MV-4-11 (cell line): ENCODE results near the gene ARHGEF4.

Experiments used
- DNase-seq: peaks from one replicate; lab custom pipeline; 2025; lab: John Stamatoyannopoulos, UW

Gene ARHGEF4

GRCh38 chr2:131011486-131011885 is 174.8 kb downstream of the ARHGEF4 start:
- DNase-seq, result no peak

- no peak for DNase-seq
These were observed 177.4 kb downstream of the ARHGEF4 start for GRCh38 chr2:131014141-131014540.

GRCh38 chr2:131015764-131016163 is 179.1 kb downstream of the ARHGEF4 start:
- DNase-seq, result no peak

GRCh38 chr2:131016826-131017741 is 180.4 kb downstream of the ARHGEF4 start:
- no peak for DNase-seq

- DNase-seq, result no peak
These were observed 186.0 kb downstream of the ARHGEF4 start for GRCh38 chr2:131022731-131023130.

- no peak for DNase-seq
These were observed 187.0 kb downstream of the ARHGEF4 start for GRCh38 chr2:131023758-131024157.

- no peak for DNase-seq
These were observed 190.2 kb downstream of the ARHGEF4 start for GRCh38 chr2:131026919-131027318.

- no peak for DNase-seq
These were observed 191.1 kb downstream of the ARHGEF4 start for GRCh38 chr2:131027566-131028528.

GRCh38 chr2:131029812-131030211 is 193.1 kb downstream of the ARHGEF4 start:
- DNase-seq, result no peak

GRCh38 chr2:131030478-131030971 is 193.8 kb downstream of the ARHGEF4 start:
- DNase-seq, result no peak

- no peak for DNase-seq
These were observed 194.7 kb downstream of the ARHGEF4 start for GRCh38 chr2:131031431-131031841.

- no peak for DNase-seq
These were observed 195.2 kb downstream of the ARHGEF4 start for GRCh38 chr2:131031875-131032274.

GRCh38 chr2:131032393-131032836 is 195.7 kb downstream of the ARHGEF4 start:
- DNase-seq, result no peak

- DNase-seq, result no peak
These were observed 197.0 kb downstream of the ARHGEF4 start for GRCh38 chr2:131033786-131034121.

GRCh38 chr2:131034122-131035051 is 197.7 kb downstream of the ARHGEF4 start:
- no peak for DNase-seq

GRCh38 chr2:131035112-131035825 is 198.6 kb downstream of the ARHGEF4 start:
- no peak for DNase-seq

GRCh38 chr2:131035826-131036231 is 199.1 kb downstream of the ARHGEF4 start:
- DNase-seq, result no peak

- DNase-seq, result no peak
These were observed 199.6 kb downstream of the ARHGEF4 start for GRCh38 chr2:131036269-131036668.

GRCh38 chr2:131036696-131037397 is 200.1 kb downstream of the ARHGEF4 start:
- no peak for DNase-seq
